NCI-H1092 treated with DMSO at 0.1 percent for 48 hours (cell line): ENCODE data around the gene GLYATL3.

Experiments used
- DNase-seq: peaks from one replicate; lab custom pipeline; 2025; lab: John Stamatoyannopoulos, UW

The GLYATL3 gene

DNA sequence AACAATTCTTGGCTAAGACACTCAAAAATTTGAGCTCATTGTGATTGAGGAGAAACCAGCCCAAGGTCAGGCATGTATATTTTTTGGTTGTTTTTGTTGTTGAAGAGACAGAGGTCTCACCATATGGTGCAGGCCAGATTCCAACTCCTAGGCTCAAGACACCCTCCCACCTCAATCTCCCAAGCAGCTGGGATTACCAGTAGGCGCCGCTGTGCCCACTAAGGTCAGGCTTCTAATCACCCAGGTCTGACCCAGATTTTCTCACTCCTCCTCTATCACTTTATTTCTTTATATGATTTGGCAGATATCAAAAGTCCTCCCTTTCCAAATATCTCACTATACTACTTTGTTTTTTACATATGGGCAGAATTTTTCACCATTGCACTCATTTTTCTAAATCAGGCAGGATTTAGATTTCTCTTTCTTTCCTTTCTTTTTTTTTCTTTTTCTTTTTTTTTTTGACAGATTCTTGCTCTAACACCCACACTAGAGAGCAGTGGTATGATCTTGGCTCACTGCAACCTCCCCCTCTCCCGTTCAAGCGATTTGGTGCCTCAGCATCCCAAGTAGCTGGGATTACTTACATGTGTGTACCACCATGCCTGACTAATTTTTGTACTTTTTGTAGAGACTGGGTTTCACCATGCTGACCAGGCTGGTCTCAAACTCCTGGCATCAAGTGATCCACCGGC lies 49.0 kb downstream of the GLYATL3 start:
- no peak for DNase-seq

DNA sequence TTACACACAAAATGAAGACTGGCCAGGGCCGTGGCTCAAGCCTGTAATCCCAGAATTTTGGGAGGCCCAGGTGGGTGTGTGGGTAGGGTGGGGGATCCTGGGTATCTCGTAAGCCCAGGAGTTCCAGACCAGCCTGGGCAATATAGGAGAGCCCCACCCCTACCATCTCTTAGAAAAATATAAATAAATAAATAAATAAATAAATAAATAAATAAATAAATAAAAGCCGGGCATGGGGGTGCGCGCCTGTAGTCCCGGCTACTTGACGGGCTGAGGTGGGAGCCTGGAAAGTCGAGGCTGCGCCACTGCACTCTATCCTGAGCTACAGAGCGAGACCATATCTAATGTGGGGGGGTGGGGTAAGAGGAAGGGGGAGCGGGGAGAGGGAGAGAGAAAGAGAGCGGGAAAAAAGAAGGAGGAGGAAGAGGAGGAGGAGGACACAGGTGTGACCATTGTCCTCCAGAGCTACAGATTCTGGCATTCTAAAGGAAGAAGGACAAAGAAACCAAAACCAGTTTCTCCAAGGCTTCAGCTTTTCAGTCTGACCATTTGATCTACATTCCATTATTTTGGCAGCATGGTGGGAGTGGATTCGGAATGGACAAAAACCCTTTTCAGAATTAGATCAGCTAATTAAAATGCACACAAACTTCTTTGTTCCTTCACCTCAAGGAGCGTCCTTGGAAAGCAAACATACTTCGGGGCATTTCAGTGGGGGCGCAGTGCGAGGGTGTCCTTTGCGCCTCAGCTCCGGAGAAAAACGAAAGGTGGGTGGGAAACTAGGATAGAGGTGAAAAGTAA lies 50.2 kb downstream of the GLYATL3 start:
- DNase-seq: no peak

DNA sequence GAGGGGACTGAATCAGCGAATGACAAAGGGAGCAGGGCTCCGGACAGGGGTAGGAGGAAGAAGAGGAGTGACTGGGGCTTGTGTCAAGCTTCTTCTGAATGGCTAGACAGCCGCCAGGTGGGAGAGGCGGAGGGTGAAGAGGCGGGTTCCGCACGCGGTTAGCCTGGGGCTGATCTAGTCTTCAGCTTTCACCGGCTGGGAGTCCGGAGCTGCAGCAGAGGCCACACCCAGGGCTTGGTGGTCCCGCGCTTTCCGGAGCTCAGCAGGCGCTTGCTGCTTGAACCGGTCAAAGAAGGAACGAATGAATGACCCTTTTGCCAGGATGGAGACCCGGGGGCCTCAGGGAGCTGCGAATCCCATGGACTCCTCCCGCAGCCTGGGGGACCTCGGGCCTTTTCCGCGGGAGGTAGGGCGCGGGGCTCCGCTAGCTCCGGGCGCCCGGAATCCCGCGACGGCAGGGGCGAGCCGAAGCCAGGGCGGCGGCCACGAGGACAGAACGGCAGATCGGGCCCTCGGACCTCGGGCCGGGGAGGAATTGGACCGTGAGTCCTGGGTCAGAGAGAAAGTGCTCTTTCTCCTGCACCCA lies 50.9 kb downstream of the GLYATL3 start, which contains the start of gene C6orf141:
Gene C6orf141, plus strand, starts transcription at position 177 of the 586 bp plus-strand sequence. Its CDS starts 125 bp downstream, at position 302.
- peak; percentile 35 for DNase-seq

- peak; percentile 14 for DNase-seq
Measured at GRCh38 chr6:49551078-49551865, 51.5 kb downstream of the GLYATL3 start.

- DNase-seq: no peak
Measured at GRCh38 chr6:49551866-49552129, 52.1 kb downstream of the GLYATL3 start.

- DNase-seq: no peak
Measured at GRCh38 chr6:49552596-49552995, 52.9 kb downstream of the GLYATL3 start.

- DNase-seq: no peak
Measured at GRCh38 chr6:49553384-49553783, 53.7 kb downstream of the GLYATL3 start.

- no peak for DNase-seq
Measured at GRCh38 chr6:49555951-49556350, 56.2 kb downstream of the GLYATL3 start.

- DNase-seq: no peak
Measured at GRCh38 chr6:49556429-49556837, 56.7 kb downstream of the GLYATL3 start.

GRCh38 chr6:49557177-49557576 lies 57.5 kb downstream of the GLYATL3 start:
- no peak for DNase-seq

DNA sequence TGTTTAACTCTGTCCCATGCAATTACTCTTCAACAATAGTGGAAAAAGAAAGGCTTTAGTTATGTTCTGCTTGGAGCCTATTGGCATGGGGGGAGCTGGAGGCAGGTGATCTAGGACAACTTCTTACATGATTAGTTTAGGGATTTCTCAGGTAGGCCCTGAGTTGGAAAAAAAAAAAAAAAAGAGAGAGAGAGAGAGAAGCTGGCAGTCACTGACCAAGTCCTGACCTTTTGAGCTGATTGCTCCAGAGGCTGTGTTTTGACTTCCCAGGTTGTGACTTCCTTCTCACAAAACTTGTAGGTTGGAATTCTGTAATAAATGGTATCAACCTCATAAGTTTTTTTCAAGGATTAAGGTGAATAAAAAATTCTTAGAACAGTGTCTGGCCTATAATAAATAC lies 58.5 kb downstream of the GLYATL3 start:
- no peak for DNase-seq

DNA sequence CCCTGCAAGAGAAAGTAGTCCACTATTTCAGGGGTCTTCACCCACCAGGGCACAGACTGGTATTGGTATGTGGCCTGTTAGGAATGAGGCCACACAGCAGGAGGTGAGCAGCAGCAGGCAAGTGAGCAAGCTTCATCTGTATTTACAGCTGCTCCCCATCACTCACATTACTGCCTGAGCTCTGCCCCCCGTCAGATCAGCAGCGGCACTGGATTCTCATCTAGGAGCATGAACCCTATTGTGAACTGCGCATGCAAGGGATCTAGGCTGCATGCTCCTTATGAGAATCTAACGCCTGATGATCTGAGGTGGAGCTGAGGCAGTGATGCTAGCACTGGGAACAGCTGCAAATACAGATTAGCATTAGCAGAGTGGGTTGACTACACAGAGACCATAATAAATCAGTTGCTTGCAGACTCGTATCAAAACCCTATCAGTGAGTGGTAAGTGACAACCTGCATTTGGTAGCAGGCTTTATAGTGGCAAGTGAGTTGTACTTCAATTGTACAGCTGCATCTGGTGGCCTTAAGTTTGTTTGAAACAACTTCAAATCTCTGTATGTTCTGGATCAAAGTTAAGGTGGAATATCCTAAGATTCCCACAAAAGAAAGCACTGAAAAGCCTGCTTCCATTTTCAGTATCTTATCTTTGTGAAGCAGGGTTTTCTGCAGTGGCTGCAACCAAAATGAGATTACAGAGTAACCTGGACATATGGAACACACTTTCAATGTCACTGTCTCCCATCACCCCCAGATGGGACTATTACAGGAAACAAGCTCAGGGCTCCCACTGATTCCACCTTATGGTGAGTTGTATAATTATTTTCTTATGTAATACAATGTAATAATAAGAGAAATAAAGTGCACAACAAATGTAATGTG lies 63.5 kb downstream of the GLYATL3 start:
- DNase-seq: no peak

- DNase-seq: no peak
Measured at GRCh38 chr6:49564552-49564951, 64.8 kb downstream of the GLYATL3 start.

- no peak for DNase-seq
Measured at GRCh38 chr6:49565261-49565660, 65.5 kb downstream of the GLYATL3 start.

DNA sequence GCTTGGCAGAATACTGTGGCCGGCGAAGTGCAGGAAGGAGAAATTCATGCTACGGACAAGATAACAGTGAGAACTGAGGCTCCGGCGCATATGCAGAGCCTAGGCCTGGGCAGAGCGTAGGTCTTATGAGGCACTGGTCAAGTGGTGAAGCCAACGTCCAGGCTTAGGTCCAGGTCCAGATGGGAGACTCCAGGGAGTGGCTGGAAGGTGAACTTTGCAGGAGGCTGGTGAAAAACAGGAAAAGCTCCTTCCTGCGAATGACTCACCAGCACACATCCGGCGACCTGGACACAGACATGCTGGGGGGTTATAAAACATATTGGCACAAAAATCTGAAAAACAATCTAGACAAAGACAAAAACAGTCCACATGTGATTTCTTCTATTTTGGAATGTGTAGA lies 66.1 kb downstream of the GLYATL3 start:
- DNase-seq: no peak

GRCh38 chr6:49570474-49571079 lies 70.9 kb downstream of the GLYATL3 start:
- DNase-seq: no peak

- no peak for DNase-seq
Measured at GRCh38 chr6:49576618-49577017, 76.9 kb downstream of the GLYATL3 start.
